HL-60 (cell line): ENCODE results near the gene FYN.

Source experiments
- DNase-seq, 2 experiments: peaks; one replicate each; pipeline ENCODE4 v3.0.0-alpha.2; 2010 to 2020; ENCODE audit warnings: low read depth in 1 of 2, low spot score in 1 of 2
- H3K27ac ChIP-seq: fragments of 250-450 bp; sonication (Bioruptor Pico); replicated peaks from 2 replicates; pipeline ENCODE4 v1.5.1; 2020; ENCODE audit warnings: mild to moderate bottlenecking, moderate library complexity
- H3K27me3 ChIP-seq: fragments of 250-450 bp; sonication (Bioruptor Pico); 2 replicates; pipeline ENCODE4 v1.5.1; 2021; ENCODE audit warnings: mild to moderate bottlenecking, moderate library complexity; ENCODE audit not compliant: insufficient read depth, poor library complexity, severe bottlenecking
- H3K4me3 ChIP-seq: replicated peaks from 2 replicates; pipeline ENCODE4 v1.5.1; 2011; ENCODE audit warnings: mild to moderate bottlenecking, control low read depth, low read length; ENCODE audit not compliant: insufficient read depth
- GABPA ChIP-seq: IDR thresholded peaks from 2 replicates; pipeline ENCODE4 v1.6.1; 2012; ENCODE audit warnings: low read depth
- POLR2AphosphoS5 ChIP-seq: IDR thresholded peaks from 2 replicates; pipeline ENCODE4 v1.6.1; 2012; ENCODE audit warnings: low read depth
- REST ChIP-seq: IDR thresholded peaks from 2 replicates; pipeline ENCODE4 v1.6.1; 2012; ENCODE audit warnings: low read depth; ENCODE audit not compliant: insufficient replicate concordance
- SPI1 ChIP-seq: IDR thresholded peaks from 2 replicates; pipeline ENCODE4 v1.6.1; 2012; ENCODE audit warnings: low read depth, mild to moderate bottlenecking, borderline replicate concordance
- TF ChIP-seq, protein P1 (sequence below): IDR thresholded peaks from one replicate; pipeline ENCODE4 v1.5.1; 2011; ENCODE audit warnings: low read length, control low read depth, inconsistent platforms; ENCODE audit not compliant: insufficient read depth

Gene FYN

DNA sequence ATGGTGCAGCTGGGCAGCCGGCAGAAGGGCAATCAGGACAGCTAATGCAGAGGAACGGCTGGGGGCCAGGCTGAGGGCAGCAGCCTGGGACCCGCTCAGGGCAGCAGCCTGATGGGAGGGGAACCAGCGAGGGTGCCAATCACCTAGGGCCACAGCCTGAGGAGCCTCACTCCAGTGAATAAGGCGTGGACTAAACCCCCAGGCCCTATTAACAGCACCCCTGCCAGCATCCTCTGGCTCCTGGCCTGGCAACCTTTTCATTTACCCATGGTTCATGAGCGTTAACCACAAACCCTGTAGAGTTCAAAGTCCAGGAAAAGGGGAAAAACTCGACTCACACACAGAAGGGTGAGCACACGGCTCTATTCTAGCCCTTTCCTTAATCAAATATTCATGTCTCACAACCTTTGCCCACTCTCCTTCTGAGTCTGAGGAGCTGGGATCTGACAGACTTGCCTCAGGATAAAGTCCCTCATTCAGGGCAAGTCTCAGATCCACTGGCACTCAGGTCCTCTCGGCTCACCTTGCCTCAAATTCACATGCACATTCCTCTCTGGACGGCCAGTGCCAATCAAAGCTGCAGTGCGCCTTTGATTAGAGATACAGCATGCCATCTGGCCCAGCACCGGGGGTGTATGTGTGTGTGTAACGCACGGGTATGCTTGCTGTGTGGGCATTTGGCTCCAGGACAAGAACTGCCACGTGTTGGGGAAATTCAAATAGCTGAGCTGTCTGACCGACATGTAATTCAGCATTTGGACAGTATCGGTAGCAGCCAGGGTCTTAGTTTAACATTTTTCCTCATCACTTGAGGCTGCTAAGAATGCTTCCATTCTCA lies 180.7 kb downstream of the FYN start:
- Histone ChIP-seq H3K27me3 (no peaks in the 10 kb centered on the region), H3K4me3 (no peak overlapping the region), H3K27ac (no peak overlapping the region)
- peak; percentile 78 for TF ChIP-seq REST
- no peak for TF ChIP-seq SPI1
- no peak for DNase-seq

GRCh38 chr6:111691345-111692225 lies 181.7 kb downstream of the FYN start:
- TF ChIP-seq POLR2AphosphoS5 (no peak), SPI1 (no peak), REST (no peak), GABPA (no peak)
- TF ChIP-seq, protein P1, sequence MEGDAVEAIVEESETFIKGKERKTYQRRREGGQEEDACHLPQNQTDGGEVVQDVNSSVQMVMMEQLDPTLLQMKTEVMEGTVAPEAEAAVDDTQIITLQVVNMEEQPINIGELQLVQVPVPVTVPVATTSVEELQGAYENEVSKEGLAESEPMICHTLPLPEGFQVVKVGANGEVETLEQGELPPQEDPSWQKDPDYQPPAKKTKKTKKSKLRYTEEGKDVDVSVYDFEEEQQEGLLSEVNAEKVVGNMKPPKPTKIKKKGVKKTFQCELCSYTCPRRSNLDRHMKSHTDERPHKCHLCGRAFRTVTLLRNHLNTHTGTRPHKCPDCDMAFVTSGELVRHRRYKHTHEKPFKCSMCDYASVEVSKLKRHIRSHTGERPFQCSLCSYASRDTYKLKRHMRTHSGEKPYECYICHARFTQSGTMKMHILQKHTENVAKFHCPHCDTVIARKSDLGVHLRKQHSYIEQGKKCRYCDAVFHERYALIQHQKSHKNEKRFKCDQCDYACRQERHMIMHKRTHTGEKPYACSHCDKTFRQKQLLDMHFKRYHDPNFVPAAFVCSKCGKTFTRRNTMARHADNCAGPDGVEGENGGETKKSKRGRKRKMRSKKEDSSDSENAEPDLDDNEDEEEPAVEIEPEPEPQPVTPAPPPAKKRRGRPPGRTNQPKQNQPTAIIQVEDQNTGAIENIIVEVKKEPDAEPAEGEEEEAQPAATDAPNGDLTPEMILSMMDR = no peak
- Histone ChIP-seq H3K27ac (no peak overlapping the region), H3K27me3 (no peaks in the 10 kb centered on the region), H3K4me3 (no peak overlapping the region)
- DNase-seq = no peak

DNA sequence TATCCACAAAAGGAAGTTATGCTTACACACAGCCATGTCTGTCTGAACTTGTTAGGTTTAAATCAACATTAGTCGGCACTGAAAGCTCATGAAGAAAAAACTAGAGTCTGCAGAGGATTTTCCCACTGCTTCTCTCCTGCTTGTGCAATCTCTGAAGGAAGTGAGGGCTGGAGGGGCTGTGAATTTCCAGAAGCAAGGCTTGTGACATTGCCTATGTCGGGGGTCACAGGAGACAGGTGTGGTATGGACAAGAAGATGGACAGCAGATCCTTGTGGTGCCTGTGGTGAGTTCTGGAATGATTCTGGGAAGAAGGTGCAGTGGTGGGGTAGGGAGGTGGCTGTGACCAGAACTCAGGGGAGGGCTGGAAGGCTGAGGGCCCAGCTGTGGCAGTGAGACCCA lies 183.3 kb downstream of the FYN start:
- no peak overlapping the region for H3K27ac ChIP-seq
- TF ChIP-seq SPI1 (no peak), POLR2AphosphoS5 (no peak), GABPA (no peak), REST (no peak)
- TF ChIP-seq, protein P1 = no peak
- no peak for DNase-seq
- no peaks in the 10 kb centered on the region for H3K27me3 ChIP-seq
- H3K4me3 ChIP-seq = no peak overlapping the region
